HG03571 (cell line): ENCODE results near the gene UBE4A.

Experiments used
- ATAC-seq: cut with Tn5 transposase; IDR thresholded peaks from one replicate; pipeline ENCODE4 v1.9.1; 2021; ENCODE audit not compliant: unreplicated experiment

UBE4A gene

GRCh38 chr11:118359295-118359958 is at the start of gene UBE4A:
UBE4A (plus strand) TSS chr11:118359600; CDS start chr11:118365081, 5,481 bp downstream.
- peak; percentile 68 for ATAC-seq

GRCh38 chr11:118310271-118310670 is 49.1 kb upstream of the UBE4A start:
- ATAC-seq = no peak

GRCh38 chr11:118310781-118311485 is 48.5 kb upstream of the UBE4A start:
- ATAC-seq = no peak

- no peak for ATAC-seq
Measured at GRCh38 chr11:118311518-118311917, 47.9 kb upstream of the UBE4A start.

GRCh38 chr11:118312328-118312727 is 47.1 kb upstream of the UBE4A start:
- ATAC-seq = no peak

- ATAC-seq = no peak
Measured at GRCh38 chr11:118313242-118313641, 46.2 kb upstream of the UBE4A start.

GRCh38 chr11:118314988-118315411 is 44.4 kb upstream of the UBE4A start:
- no peak for ATAC-seq

GRCh38 chr11:118318124-118318523 is 41.3 kb upstream of the UBE4A start:
- ATAC-seq = no peak

GRCh38 chr11:118318581-118319336 is 40.6 kb upstream of the UBE4A start:
- no peak for ATAC-seq

GRCh38 chr11:118319337-118319707 is 40.1 kb upstream of the UBE4A start:
- no peak for ATAC-seq

- ATAC-seq = no peak
Measured at GRCh38 chr11:118320515-118320914, 38.9 kb upstream of the UBE4A start.

GRCh38 chr11:118321386-118322082 is 37.9 kb upstream of the UBE4A start:
- ATAC-seq = no peak

- ATAC-seq = no peak
Measured at GRCh38 chr11:118322721-118323120, 36.7 kb upstream of the UBE4A start.

GRCh38 chr11:118325283-118325682 is 34.1 kb upstream of the UBE4A start:
- ATAC-seq = no peak

- ATAC-seq = no peak
Measured at GRCh38 chr11:118328745-118329144, 30.7 kb upstream of the UBE4A start.

GRCh38 chr11:118334745-118335144 is 24.7 kb upstream of the UBE4A start:
- ATAC-seq = no peak

- no peak for ATAC-seq
Measured at GRCh38 chr11:118338637-118339061, 20.8 kb upstream of the UBE4A start.

- no peak for ATAC-seq
Measured at GRCh38 chr11:118339281-118339961, 20.0 kb upstream of the UBE4A start.

GRCh38 chr11:118340449-118340848 is 19.0 kb upstream of the UBE4A start:
- ATAC-seq = no peak

- no peak for ATAC-seq
Measured at GRCh38 chr11:118341261-118341660, 18.1 kb upstream of the UBE4A start.
